ENCODE data around the gene NOP10. TPM values are rescaled to one million over a fixed set of nuclear protein-coding genes. Genes with fewer than 3 reads are reported as not detected.

Gene NOP10
- polyA plus RNA-seq, 1 experiment, result 345 TPM

GRCh38 chr15:34360298-34360697, 17.4 kb upstream of the NOP10 start:
- Histone ChIP-seq H3K4me3 (ENCODE audit: low read depth, low read length) (no peak overlapping the region), H3K27me3 (ENCODE audit: control insufficient read depth, insufficient read depth, low read length) (no peaks in the 10 kb centered on the region), H3K36me3 (ENCODE audit: control insufficient read depth, insufficient read depth, low read length) (peaks cover 23% of the 10 kb centered on the region)
- no peak for DNase-seq (ENCODE audit: low read depth)
- ChIA-PET CTCF (interaction anchor here (1.1 to 2.5 kb wide), 5 partner anchors 8 to 250 kb away, joined by 3 to 15 read pairs (median 5); partner anchors contain the start of genes KATNBL1, NOP10 and NUTM1), POLR2A (no interaction called here)
- TF ChIP-seq CTCF (IDR thresholded peaks at IDR 0.05; ENCODE audit: insufficient read depth, low read depth, low read length), result no peak

- no peak overlapping the region for H3K4me3 ChIP-seq (ENCODE audit: low read depth, low read length)
- peaks cover 23% of the 10 kb centered on the region for H3K36me3 ChIP-seq (ENCODE audit: control insufficient read depth, insufficient read depth, low read length)
- CTCF ChIA-PET, result interaction anchor here (1.0 to 2.5 kb wide), 4 partner anchors 9 to 249 kb away, joined by 3 to 15 read pairs (median 4); partner anchors contain the start of genes NOP10 and NUTM1
- no peak for TF ChIP-seq CTCF (IDR thresholded peaks at IDR 0.05; ENCODE audit: insufficient read depth, low read depth, low read length)
- no peaks in the 10 kb centered on the region for H3K27me3 ChIP-seq (ENCODE audit: control insufficient read depth, insufficient read depth, low read length)
- no peak for DNase-seq (ENCODE audit: low read depth)
- POLR2A ChIA-PET, result no interaction called here
Measured at GRCh38 chr15:34359416-34359815, 16.5 kb upstream of the NOP10 start.

GRCh38 chr15:34358948-34359347, 16.0 kb upstream of the NOP10 start:
- peaks cover 20% of the 10 kb centered on the region for H3K36me3 ChIP-seq (ENCODE audit: control insufficient read depth, insufficient read depth, low read length)
- no peak for TF ChIP-seq CTCF (IDR thresholded peaks at IDR 0.05; ENCODE audit: insufficient read depth, low read depth, low read length)
- no peaks in the 10 kb centered on the region for H3K27me3 ChIP-seq (ENCODE audit: control insufficient read depth, insufficient read depth, low read length)
- ChIA-PET POLR2A (no interaction called here), CTCF (interaction anchor here (1.0 to 3.5 kb wide), 5 partner anchors 9 to 249 kb away, joined by 3 to 11 read pairs (median 4); partner anchors contain the start of genes LPCAT4, NOP10 and NUTM1)
- DNase-seq (ENCODE audit: low read depth), result no peak
- no peak overlapping the region for H3K4me3 ChIP-seq (ENCODE audit: low read depth, low read length)

- ChIA-PET CTCF (interaction anchor here (0.9 to 3.5 kb wide), 4 partner anchors 9 to 119 kb away, joined by 3 to 11 read pairs (median 8); partner anchors contain the start of genes LPCAT4, NOP10 and NUTM1), POLR2A (no interaction called here)
- peak; percentile 13; the same call in 1 of the 2 replicates for TF ChIP-seq CTCF (IDR thresholded peaks at IDR 0.05; ENCODE audit: insufficient read depth, low read depth, low read length)
- no peak overlapping the region for H3K4me3 ChIP-seq (ENCODE audit: low read depth, low read length)
- H3K27me3 ChIP-seq (ENCODE audit: control insufficient read depth, insufficient read depth, low read length), result no peaks in the 10 kb centered on the region
- peaks cover 19% of the 10 kb centered on the region for H3K36me3 ChIP-seq (ENCODE audit: control insufficient read depth, insufficient read depth, low read length)
- no peak for DNase-seq (ENCODE audit: low read depth)
Measured at GRCh38 chr15:34358367-34358766, 15.4 kb upstream of the NOP10 start.

- no peaks in the 10 kb centered on the region for H3K27me3 ChIP-seq (ENCODE audit: control insufficient read depth, insufficient read depth, low read length)
- ChIA-PET POLR2A (no interaction called here), CTCF (interaction anchor here (0.9 to 3.5 kb wide), 4 partner anchors 10 to 119 kb away, joined by 3 to 11 read pairs (median 8); partner anchors contain the start of genes LPCAT4, NOP10 and NUTM1)
- no peak for DNase-seq (ENCODE audit: low read depth)
- H3K4me3 ChIP-seq (ENCODE audit: low read depth, low read length), result no peak overlapping the region
- peaks cover 18% of the 10 kb centered on the region for H3K36me3 ChIP-seq (ENCODE audit: control insufficient read depth, insufficient read depth, low read length)
- no peak for TF ChIP-seq CTCF (IDR thresholded peaks at IDR 0.05; ENCODE audit: insufficient read depth, low read depth, low read length)
Measured at GRCh38 chr15:34357653-34358052, 14.7 kb upstream of the NOP10 start.
